Measurements from ENCODE around the gene EXD3.
"Not testable (repeated sequence)": the region's sequence is repeated elsewhere in the genome, so short reads cannot be mapped to it uniquely, and the experiment has no call there.

EXD3 gene

GRCh38 chr9:137327641-137328550 is 95.1 kb downstream of the EXD3 start:
- not testable (repeated sequence) for DNase-seq

- DNase-seq: no peak
Observed at GRCh38 chr9:137326445-137327065, 96.4 kb downstream of the EXD3 start.

- DNase-seq: no peak
Observed at GRCh38 chr9:137325799-137326198, 97.2 kb downstream of the EXD3 start.

GRCh38 chr9:137325124-137325523 is 97.8 kb downstream of the EXD3 start:
- DNase-seq: no peak

GRCh38 chr9:137323531-137324331 is 99.2 kb downstream of the EXD3 start:
- DNase-seq: no peak

GRCh38 chr9:137321726-137322361 is 101.1 kb downstream of the EXD3 start:
- no peak for DNase-seq

GRCh38 chr9:137320555-137321384 is 102.2 kb downstream of the EXD3 start:
- DNase-seq: no peak

GRCh38 chr9:137319739-137320551 is 103.0 kb downstream of the EXD3 start:
- DNase-seq: no peak

- DNase-seq: no peak
Observed at GRCh38 chr9:137319011-137319738, 103.8 kb downstream of the EXD3 start.

- DNase-seq: no peak
Observed at GRCh38 chr9:137318602-137319001, 104.4 kb downstream of the EXD3 start.

- no peak for DNase-seq
Observed at GRCh38 chr9:137317718-137318511, 105.0 kb downstream of the EXD3 start.

GRCh38 chr9:137317021-137317717 is 105.8 kb downstream of the EXD3 start:
- DNase-seq: no peak

GRCh38 chr9:137316012-137316981 is 106.7 kb downstream of the EXD3 start:
- DNase-seq: no peak

GRCh38 chr9:137315581-137316011 is 107.4 kb downstream of the EXD3 start:
- DNase-seq: no peak

GRCh38 chr9:137314561-137315560 is 108.1 kb downstream of the EXD3 start:
- DNase-seq: no peak

GRCh38 chr9:137313956-137314560 is 108.9 kb downstream of the EXD3 start:
- no peak for DNase-seq

All from NCI-H446 (cell line).